HepG2 (cell line): ENCODE measurements around the gene ICAM5. TPM values are rescaled to one million over a fixed set of nuclear protein-coding genes. Genes with fewer than 3 reads are reported as not detected.

Experiments
- ATAC-seq: fragments of 200-7000 bp; cut with Tn5 transposase; 3 replicates; pipeline ENCODE4 v1.9.1; 2020; ENCODE audit warnings: mild to moderate bottlenecking, moderate library complexity
- BruUV-seq: library from RNA; stranded (reverse); fragments of 400-500 nt; replicated peaks from 2 replicates; lab custom pipeline; 2021; lab: Mats Ljungman, UMichigan
- CTCF ChIA-PET: fragments of 300-600 bp; formaldehyde crosslinking; extraction: SDS; loops from one replicate; lab custom pipeline; 2021; ENCODE audit warnings: low total read pairs, inconsistent platforms, low intra/inter-chr PET ratio; lab: Yijun Ruan, JAX
- POLR2A ChIA-PET: fragments of 350-600 bp; sonication (Branson Sonifier 250); formaldehyde crosslinking; loops from one replicate; lab custom pipeline; 2020; ENCODE audit warnings: antibody characterized with exemption, inconsistent platforms; lab: Yijun Ruan, JAX
- DNase-seq: peaks from one replicate; pipeline ENCODE4 v3.0.0-alpha.2; 2015; ENCODE audit warnings: low spot score
- FAIRE-seq: peaks from 3 replicates; lab custom pipeline; 2011; peaks lifted over from hg19 to GRCh38; lab: Jason Lieb, UNC
- H2AFZ ChIP-seq: one replicate; pipeline ENCODE4 v1.6.1; 2011; ENCODE audit warnings: low read length, inconsistent platforms
- H3K27ac ChIP-seq: fragments of 300-600 bp; 3 replicates; pipeline ENCODE4 v1.8.0; 2011; ENCODE audit warnings: mixed run types, mild to moderate bottlenecking, mixed read lengths, low read length, inconsistent platforms; ENCODE audit not compliant: insufficient read depth; ENCODE audit errors: extremely low read length
- H3K27me3 ChIP-seq, 2 experiments: fragments of 200-600 bp in 1 of 2; 2 replicates in 1 of 2; 3 replicates in 1 of 2; pipeline versions ENCODE4 v1.6.0 to v1.8.0; 2011; ENCODE audit warnings: low read length in 2 of 2, mild to moderate bottlenecking in 2 of 2, moderate library complexity in 2 of 2, inconsistent platforms in 1 of 2; ENCODE audit not compliant: insufficient read depth in 2 of 2, control insufficient read depth in 1 of 2
- H3K36me3 ChIP-seq, 2 experiments: fragments of 200-600 bp in 1 of 2; replicated peaks in 1 of 2; 2 replicates in 1 of 2; 3 replicates in 1 of 2; pipeline versions ENCODE4 v1.5.1 to v1.8.0; 2011; ENCODE audit warnings: low read length in 2 of 2, inconsistent platforms in 1 of 2; ENCODE audit not compliant: insufficient read depth in 2 of 2, control insufficient read depth in 1 of 2
- H3K4me1 ChIP-seq: 2 replicates; pipeline ENCODE4 v1.5.1; 2012; ENCODE audit warnings: low read length, inconsistent platforms; ENCODE audit not compliant: insufficient read depth
- H3K4me2 ChIP-seq: 2 replicates; pipeline ENCODE4 v1.6.0; 2011; ENCODE audit warnings: low read depth, low read length, inconsistent platforms
- H3K4me3 ChIP-seq, 3 experiments: fragments of 200-600 bp in 1 of 3; sonication (generic), shearing (Covaris generic) in 1 of 3; replicated peaks in 1 of 3; 2 replicates each; pipeline ENCODE4 v1.5.1; 2011 to 2016; ENCODE audit warnings: low read length in 3 of 3, inconsistent platforms in 2 of 3, low read depth in 2 of 3, mild to moderate bottlenecking in 2 of 3, control low read depth in 1 of 3, mixed read lengths in 1 of 3; ENCODE audit not compliant: insufficient read depth in 1 of 3
- H3K79me2 ChIP-seq: one replicate; pipeline ENCODE4 v1.6.1; 2011; ENCODE audit warnings: low read length, inconsistent platforms; ENCODE audit not compliant: insufficient read depth
- H3K9ac ChIP-seq: 2 replicates; pipeline ENCODE4 v1.6.0; 2011; ENCODE audit warnings: mild to moderate bottlenecking, low read depth, low read length, inconsistent platforms; ENCODE audit not compliant: insufficient read depth
- H3K9me3 ChIP-seq: 2 replicates; pipeline ENCODE4 v1.5.1; 2012; ENCODE audit warnings: mild to moderate bottlenecking, low read length
- H4K20me1 ChIP-seq: 2 replicates; pipeline ENCODE4 v1.6.0; 2011; ENCODE audit warnings: inconsistent platforms, mild to moderate bottlenecking, low read length, moderate library complexity; ENCODE audit not compliant: insufficient read depth
- AGO2 ChIP-seq: fragments of 200-400 bp; formaldehyde crosslinking; optimal IDR thresholded peaks from 2 replicates; pipeline ENCODE3; 2017; ENCODE audit warnings: mild to moderate bottlenecking, low read depth, low read length, moderate library complexity
- AHR ChIP-seq: IDR thresholded peaks from 2 replicates; pipeline ENCODE4 v1.6.1; 2018; ENCODE audit warnings: missing genetic modification reagents, missing compliant biosample characterization
- GABPA ChIP-seq, 2 experiments: IDR thresholded peaks; 2 replicates each; pipeline ENCODE4 v1.6.1; 2011 to 2016; ENCODE audit warnings: low read depth in 2 of 2, low read length in 1 of 2, missing biosample characterization in 1 of 2, missing genetic modification characterization in 1 of 2
- GLI4 ChIP-seq: sonication (generic); formaldehyde crosslinking; IDR thresholded peaks from 2 replicates; pipeline ENCODE4 v1.5.1; 2020; ENCODE audit warnings: missing genetic modification reagents, mild to moderate bottlenecking, moderate library complexity, borderline replicate concordance
- HNF4A ChIP-seq: sonication (generic); formaldehyde crosslinking; IDR thresholded peaks from 2 replicates; pipeline ENCODE4 v1.4.0; 2020; ENCODE audit warnings: missing genetic modification reagents
- PHF8 ChIP-seq: sonication (generic); formaldehyde crosslinking; IDR thresholded peaks from 2 replicates; pipeline ENCODE4 v1.5.0; 2020; ENCODE audit warnings: missing genetic modification reagents
- POLR2A ChIP-seq, 2 experiments: IDR thresholded peaks; 2 replicates each; pipeline ENCODE4 v1.6.1; 2011; ENCODE audit warnings: low read depth in 2 of 2, low read length in 2 of 2, mild to moderate bottlenecking in 1 of 2, moderate library complexity in 1 of 2; ENCODE audit not compliant: insufficient read depth in 1 of 2
- RBAK ChIP-seq: sonication (generic); formaldehyde crosslinking; IDR thresholded peaks from 2 replicates; pipeline ENCODE4 v1.5.1; 2020; ENCODE audit warnings: mild to moderate bottlenecking, missing genetic modification reagents
- RBFOX2 ChIP-seq: fragments of 200-400 bp; formaldehyde crosslinking; IDR thresholded peaks from 2 replicates; pipeline ENCODE4 v1.6.1; 2017; ENCODE audit warnings: low read depth, mild to moderate bottlenecking, low read length
- RBM22 ChIP-seq: fragments of 200-400 bp; formaldehyde crosslinking; optimal IDR thresholded peaks from 2 replicates; pipeline ENCODE3; 2017; ENCODE audit warnings: mild to moderate bottlenecking, low read length, moderate library complexity
- ZEB1 ChIP-seq: IDR thresholded peaks from 2 replicates; pipeline ENCODE4 v1.6.1; 2012; ENCODE audit warnings: mild to moderate bottlenecking, low read depth, inconsistent platforms; ENCODE audit not compliant: insufficient replicate concordance
- ZNF335 ChIP-seq: sonication (generic); formaldehyde crosslinking; IDR thresholded peaks from 2 replicates; pipeline ENCODE4 v1.4.0; 2020; ENCODE audit warnings: missing genetic modification reagents
- ZNF414 ChIP-seq: sonication (generic); formaldehyde crosslinking; IDR thresholded peaks from 2 replicates; pipeline ENCODE4 v1.5.0; 2020; ENCODE audit warnings: missing genetic modification reagents
- ZNF704 ChIP-seq: sonication (generic); formaldehyde crosslinking; IDR thresholded peaks from 2 replicates; pipeline ENCODE4 v1.8.1; 2023; ENCODE audit warnings: mild to moderate bottlenecking, inconsistent platforms, moderate library complexity, missing genetic modification reagents, borderline replicate concordance
- ZNF768 ChIP-seq: sonication (generic); formaldehyde crosslinking; IDR thresholded peaks from 2 replicates; pipeline ENCODE4 v1.4.0; 2020; ENCODE audit warnings: missing genetic modification reagents
- WGBS: methylation state at CpG from one replicate; pipeline ENCODE4 v1.1.6; 2017; ENCODE audit warnings: low lambda C conversion rate; 5-methylcytosine and 5-hydroxymethylcytosine counted together
- in situ Hi-C: cut with HindIII; loops from 2 replicates; pipeline ENCODE4 v1.10.0; 2017; ENCODE audit warnings: low pct_unique_long_range_greater_than_20kb; ENCODE audit not compliant: extremely low pct_ligation_motif_present
- intact Hi-C: fragments of 100-400 bp; cut with micrococcal nuclease; formaldehyde crosslinking; loops from one replicate; pipeline ENCODE4 v1.10.0; 2022; ENCODE audit not compliant: unreplicated experiment
- polyA plus RNA-seq, 8 experiments: library from polyadenylated mRNA; depleted of rRNA in 3 of 8; stranded (reverse) in 7 of 8; unstranded in 1 of 8; fragments of >200 nt; fragmentation: Illumina TruSeq in 4 of 8; extraction: Trizol in 4 of 8; gene quantifications; 2 replicates each; pipeline versions ENCODE4 v1.2.1 to v1.2.3, GENCODE V29; 2011 to 2016; ENCODE audit warnings: low read depth in 4 of 8, missing spikeins in 1 of 8, mixed read lengths in 1 of 8; ENCODE audit not compliant: insufficient read depth in 1 of 8
- total RNA-seq, 5 experiments: library from RNA; depleted of rRNA; stranded (reverse); fragments of >200 nt; fragmentation: Illumina TruSeq; extraction: Trizol; gene quantifications; 2 replicates each; pipeline ENCODE4 v1.2.3, GENCODE V29; 2016; ENCODE audit warnings: low read depth in 1 of 5
- TF ChIP-seq, protein P1 (sequence below): sonication (generic); formaldehyde crosslinking; IDR thresholded peaks from 2 replicates; pipeline ENCODE4 v1.4.0; 2020; ENCODE audit warnings: mild to moderate bottlenecking, missing genetic modification reagents

Gene ICAM5
- total and polyA plus RNA-seq, 2 of the 13 experiments (the other 11 are each of a cell fraction or from before 2014, with no cell fraction given), result 0.46 to 1.6 TPM

DNA sequence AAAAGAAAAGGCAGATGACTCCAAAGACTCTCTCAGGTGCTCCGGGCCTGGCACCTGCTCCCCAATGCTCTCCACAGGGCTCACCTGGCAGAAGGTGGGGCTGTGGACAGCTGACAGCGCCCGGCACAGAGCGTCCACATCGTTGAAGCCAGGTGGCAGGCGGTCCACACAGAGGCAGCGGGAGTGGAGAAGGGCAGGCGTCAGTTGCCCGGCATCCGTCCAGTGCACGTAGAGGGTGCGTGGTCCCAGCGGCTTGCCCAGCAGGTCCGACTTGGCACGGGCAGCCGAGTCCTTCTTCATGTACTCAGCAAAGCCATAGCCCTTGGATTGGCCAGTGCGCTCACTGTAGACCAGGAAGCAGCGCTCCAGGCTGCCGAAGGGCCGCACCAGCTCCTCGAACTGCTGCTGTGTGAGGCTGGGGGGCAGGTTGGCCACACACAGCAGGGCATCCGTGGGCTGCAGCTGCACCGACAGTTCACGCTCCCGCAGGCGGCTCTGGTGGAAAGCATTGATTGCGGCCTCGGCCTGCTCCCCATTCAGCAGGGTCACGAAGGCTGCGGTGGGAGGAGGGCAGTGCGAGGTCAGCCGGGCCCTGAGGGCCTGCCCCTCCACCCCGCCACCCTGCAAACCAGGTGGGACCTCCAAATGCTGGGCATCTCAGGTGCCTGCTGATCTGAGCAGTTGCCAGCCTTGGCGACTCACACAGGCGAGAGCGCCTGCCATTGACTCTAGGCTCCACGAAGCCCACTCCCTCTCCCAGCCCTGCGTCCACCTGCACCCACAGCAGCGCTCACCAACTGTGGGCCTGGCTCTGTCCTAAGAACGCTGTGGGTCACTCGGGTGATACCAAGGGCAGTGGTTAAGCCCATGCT, 39.0 kb downstream of the ICAM5 start:
- Histone ChIP-seq H3K4me2 (no peak overlapping the region), H3K27me3 (no peaks in the 10 kb centered on the region; a peak in 1 of 5 replicates), H3K27ac (no peak overlapping the region), H2AFZ (no peak overlapping the region), H4K20me1 (peaks cover 17% of the 10 kb centered on the region; the same call in 1 of the 2 replicates), H3K9ac (no peak overlapping the region), H3K79me2 (peaks cover 30% of the 10 kb centered on the region), H3K4me3 (no peak overlapping the region), H3K4me1 (peaks cover 11% of the 10 kb centered on the region), H3K36me3 (peaks cover 30 to 63% of the 10 kb centered on the region in 2 experiments), H3K9me3 (no peaks in the 10 kb centered on the region)
- ATAC-seq (no peak), DNase-seq (no peak), FAIRE-seq (no peak)
- TF ChIP-seq ZNF768 (CRISPR knock-in tag) (no peak), RBFOX2 (peak; percentile 78), ZNF335 (no peak), POLR2A (IDR thresholded peaks at IDR 0.05; ENCODE audit: insufficient read depth in 1 of 2, low read depth in 2 of 2, low read length in 2 of 2) (peak in 1 of 2 experiments; percentile 41; a peak in 1 of 4 replicates), ZNF414 (CRISPR knock-in tag) (no peak), ZEB1 (no peak), ZNF704 (CRISPR knock-in tag) (no peak), GABPA (IDR thresholded peaks at IDR 0.05; ENCODE audit: low read depth, low read length) (no peak), GABPA (CRISPR knock-in tag; IDR thresholded peaks at IDR 0.05; ENCODE audit: low read depth) (no peak), AGO2 (peak; percentile 74), AHR (CRISPR knock-in tag) (no peak), HNF4A (CRISPR knock-in tag) (no peak), PHF8 (CRISPR knock-in tag) (no peak), GLI4 (CRISPR knock-in tag) (no peak), RBAK (CRISPR knock-in tag) (no peak), RBM22 (peak; percentile 27)
- TF ChIP-seq, protein P1, sequence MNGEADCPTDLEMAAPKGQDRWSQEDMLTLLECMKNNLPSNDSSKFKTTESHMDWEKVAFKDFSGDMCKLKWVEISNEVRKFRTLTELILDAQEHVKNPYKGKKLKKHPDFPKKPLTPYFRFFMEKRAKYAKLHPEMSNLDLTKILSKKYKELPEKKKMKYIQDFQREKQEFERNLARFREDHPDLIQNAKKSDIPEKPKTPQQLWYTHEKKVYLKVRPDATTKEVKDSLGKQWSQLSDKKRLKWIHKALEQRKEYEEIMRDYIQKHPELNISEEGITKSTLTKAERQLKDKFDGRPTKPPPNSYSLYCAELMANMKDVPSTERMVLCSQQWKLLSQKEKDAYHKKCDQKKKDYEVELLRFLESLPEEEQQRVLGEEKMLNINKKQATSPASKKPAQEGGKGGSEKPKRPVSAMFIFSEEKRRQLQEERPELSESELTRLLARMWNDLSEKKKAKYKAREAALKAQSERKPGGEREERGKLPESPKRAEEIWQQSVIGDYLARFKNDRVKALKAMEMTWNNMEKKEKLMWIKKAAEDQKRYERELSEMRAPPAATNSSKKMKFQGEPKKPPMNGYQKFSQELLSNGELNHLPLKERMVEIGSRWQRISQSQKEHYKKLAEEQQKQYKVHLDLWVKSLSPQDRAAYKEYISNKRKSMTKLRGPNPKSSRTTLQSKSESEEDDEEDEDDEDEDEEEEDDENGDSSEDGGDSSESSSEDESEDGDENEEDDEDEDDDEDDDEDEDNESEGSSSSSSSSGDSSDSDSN (CRISPR knock-in tag), result no peak
- WGBS, result 97% methylated on average over 19 of the region's 41 CpGs
- POLR2A ChIA-PET, result no interaction called here
- TSS peak; percentile 11 for BruUV-seq
- intact Hi-C loops (no loop called here), in situ Hi-C loops (no loop called here)
- CTCF ChIA-PET, result no interaction called here
